HPDE6-E6E7 (cell line): Measurements from ENCODE around the gene FAAP100.
"Not testable (repeated sequence)": the region's sequence is repeated elsewhere in the genome, so short reads cannot be mapped to it uniquely, and the experiment has no call there.

Experiments used
- DNase-seq: peaks from one replicate; pipeline ENCODE4 v3.0.0; 2011; ENCODE audit warnings: missing footprints; ENCODE audit errors: extremely low spot score

The FAAP100 gene, protein sequence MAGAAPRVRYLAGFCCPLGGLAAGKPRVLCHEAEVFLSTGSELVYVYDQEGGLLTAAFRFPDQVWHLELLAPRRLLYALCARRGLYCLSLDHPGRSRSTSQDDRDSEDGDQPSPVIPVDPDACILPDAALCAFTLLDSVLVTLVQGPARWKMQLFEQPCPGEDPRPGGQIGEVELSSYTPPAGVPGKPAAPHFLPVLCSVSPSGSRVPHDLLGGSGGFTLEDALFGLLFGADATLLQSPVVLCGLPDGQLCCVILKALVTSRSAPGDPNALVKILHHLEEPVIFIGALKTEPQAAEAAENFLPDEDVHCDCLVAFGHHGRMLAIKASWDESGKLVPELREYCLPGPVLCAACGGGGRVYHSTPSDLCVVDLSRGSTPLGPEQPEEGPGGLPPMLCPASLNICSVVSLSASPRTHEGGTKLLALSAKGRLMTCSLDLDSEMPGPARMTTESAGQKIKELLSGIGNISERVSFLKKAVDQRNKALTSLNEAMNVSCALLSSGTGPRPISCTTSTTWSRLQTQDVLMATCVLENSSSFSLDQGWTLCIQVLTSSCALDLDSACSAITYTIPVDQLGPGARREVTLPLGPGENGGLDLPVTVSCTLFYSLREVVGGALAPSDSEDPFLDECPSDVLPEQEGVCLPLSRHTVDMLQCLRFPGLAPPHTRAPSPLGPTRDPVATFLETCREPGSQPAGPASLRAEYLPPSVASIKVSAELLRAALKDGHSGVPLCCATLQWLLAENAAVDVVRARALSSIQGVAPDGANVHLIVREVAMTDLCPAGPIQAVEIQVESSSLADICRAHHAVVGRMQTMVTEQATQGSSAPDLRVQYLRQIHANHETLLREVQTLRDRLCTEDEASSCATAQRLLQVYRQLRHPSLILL

DNA sequence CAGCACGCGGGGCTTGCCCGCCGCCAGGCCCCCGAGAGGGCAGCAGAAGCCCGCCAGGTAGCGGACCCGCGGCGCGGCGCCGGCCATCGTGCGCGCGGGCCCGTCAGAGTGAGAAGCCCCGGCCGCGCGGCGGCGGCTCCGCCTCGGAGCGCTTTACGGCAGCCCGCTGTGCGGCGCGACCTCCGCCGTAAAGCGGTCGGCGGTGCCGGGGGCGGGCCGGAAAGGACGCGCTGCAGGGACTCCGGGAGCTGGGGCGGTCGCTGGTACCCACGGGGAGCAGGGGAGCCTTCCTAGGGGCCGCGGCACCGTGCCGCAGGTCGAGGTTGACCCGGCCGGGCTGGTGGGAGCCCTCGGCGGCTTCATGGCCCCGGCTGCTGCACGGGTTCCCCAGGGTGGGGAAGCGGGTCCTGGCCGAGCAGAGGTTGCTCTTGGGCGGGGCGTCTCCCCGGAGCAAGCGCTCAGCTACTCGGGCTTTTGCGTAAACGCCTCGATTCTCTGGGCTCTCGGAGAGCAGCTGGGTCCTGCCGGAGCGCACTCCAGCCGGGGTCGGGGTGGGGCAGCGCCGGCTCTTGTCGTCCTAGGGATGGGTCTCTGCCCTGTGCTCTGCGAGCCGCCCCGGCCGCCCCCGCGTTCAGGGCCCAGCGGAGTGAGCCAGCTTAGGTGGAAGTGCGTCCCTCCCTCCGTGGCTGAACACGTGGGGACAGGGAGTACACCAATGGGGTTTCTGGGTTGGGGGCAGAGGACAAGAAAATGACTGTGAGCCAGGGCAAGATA is at the start of gene FAAP100:
Gene FAAP100 (minus strand): TSS at position 110 of the 774 bp plus-strand sequence. CDS start 23 bp downstream, at position 87.
- DNase-seq: peak; percentile 78

DNA sequence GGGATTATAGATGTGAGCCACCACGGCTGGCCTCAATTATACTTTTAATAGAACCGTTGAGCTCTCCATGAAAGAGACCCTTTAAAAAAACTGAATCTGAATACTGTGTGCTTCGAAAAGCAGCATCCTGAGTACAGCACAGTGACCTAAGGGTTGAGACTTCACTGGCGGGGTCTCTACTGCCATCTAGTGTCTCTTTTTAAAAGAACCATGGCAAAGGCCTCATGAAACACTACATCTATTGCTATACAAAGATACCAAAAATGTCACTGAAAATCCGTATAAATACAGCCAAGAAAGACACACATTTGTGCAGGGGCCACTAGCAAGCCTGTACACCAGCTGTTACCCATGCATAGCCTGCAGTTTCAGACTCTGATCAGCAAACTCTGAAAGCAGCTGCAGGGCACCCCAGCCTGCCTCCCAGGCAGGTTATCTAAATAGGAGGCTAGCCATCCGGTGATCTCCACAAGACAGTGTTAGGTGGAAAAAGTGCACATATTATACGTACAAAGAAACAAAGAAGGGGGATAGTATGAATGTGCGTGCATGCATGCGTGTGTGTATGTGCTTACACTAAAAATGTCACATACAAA is 49.5 kb upstream of the FAAP100 start:
- peak; percentile 70 for DNase-seq

DNA sequence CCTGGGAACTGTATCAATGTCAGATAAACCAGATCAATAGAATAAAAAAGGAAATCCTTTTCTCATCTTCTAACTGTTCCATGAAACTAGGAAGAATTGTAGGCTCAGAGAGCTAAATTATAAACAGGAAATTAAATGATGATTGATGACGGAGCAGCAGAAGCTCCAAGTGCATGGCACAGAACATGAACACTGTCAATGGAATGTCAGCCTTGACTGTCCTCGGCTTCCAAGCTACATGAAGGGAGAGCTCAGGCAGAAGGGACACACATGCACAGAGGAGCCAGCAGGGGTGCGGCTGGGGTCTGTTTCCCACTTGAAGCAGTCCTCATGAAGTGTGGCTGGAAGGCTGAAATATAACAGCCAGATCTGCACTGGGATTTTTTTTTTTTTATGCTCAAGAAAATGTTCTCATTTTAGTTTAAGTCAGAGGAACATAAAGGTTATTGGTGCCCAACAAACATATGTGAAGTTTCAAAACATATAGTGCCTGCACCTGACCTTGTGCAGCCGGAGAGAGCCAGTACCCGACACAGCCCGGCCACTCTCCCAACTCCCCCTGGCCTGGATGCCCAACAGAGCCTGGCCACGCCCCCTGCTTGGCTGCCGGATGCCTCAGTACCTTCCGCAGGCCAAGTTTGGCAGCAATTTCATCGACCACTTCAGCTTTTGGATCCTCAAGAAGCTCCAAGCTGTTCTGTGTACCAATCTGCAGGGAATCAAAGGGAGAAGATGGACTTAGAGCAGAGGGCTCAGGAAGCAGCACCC is 47.8 kb upstream of the FAAP100 start:
- DNase-seq: no peak

DNA sequence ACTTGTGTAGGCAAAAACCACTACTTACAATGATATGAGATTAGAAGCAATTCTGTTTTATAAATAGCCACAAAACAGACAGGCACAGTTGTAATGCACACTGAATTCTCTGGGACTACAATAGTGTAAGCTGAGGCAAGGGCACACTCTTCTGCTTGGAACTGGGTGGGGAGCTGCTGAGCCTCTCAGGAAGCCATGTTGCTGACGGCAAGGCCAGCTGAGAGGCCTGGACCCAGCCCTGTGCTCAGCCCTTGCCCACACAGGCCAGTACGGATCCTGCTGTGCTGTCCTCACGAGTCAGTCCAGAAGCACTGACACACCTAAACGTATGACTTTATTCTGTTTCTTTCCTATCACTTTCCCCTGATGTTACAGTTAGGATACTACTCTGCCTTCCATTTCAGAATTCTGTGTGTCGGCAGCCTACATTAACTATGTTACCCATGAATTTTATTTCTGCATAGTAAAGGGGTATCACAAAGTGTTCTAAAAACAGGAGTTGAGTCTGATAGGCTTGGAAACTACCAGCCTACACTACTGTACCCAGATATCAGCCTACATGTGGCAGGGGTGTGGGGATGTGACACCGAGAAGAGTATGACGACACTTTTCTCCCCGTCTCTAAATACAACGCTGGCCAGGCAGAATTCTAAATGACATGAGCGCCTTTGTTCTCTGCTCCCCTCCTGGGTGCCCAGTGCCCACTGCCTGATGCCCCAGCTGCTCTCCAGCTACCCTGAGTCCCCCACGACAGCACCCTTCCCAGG is 41.1 kb upstream of the FAAP100 start:
- DNase-seq: no peak

DNA sequence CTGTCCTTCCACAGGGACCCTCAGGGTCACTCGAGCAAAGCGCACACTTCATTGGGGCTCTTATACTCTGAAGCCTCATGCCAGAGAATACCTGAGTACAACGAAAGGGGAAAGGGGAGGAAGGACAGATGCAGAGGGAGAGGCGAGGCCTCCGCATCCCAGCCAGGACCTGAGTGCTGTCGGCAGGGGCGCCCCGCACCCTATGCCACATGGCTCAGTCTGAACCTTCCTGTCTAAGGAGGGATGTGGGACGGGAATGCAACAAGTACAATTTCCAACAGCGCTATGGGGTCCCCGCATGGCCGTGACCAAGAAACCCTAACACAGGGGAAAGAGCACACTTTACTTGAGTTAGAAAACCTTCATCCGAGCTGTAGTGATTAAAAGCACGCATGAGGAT is 39.8 kb upstream of the FAAP100 start:
- no peak for DNase-seq

DNA sequence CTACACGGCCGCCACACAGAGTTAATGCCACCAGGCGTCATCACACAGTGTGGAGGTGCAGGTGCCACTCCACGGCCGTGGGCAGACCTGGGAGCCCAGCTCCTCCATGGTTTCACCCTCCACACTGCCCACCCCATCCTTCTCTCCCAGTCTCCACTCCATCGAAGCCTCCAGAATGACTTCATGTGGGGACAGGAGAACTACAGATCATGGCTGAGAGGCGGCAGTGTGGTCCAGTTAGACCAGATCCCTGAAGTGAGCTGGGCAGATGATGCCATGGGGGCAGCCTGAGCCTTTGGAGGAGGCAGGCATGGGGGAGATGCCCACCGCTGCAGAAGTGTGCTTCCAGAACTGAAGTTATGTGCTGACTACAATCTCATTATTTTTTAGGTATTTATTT is 38.0 kb upstream of the FAAP100 start:
- no peak for DNase-seq

DNA sequence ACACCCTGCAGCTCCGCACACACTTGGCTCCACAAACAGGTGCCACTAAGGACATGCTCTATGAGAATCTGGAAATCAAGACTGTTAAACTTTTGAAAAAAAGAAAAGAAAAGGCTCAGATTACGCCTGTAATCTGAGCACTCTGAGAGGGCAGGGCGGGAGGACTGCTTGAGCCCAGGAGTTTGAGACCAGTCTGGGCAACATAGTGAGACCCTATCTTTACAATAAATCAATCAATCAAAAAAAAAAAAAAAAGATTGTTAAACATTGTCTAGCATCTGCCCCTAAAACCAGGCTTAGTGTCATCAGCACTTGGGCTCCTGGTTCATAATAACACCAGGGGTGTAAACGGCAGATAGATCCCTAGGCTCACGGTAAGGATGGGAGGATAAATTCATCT is 37.5 kb upstream of the FAAP100 start:
- no peak for DNase-seq

DNA sequence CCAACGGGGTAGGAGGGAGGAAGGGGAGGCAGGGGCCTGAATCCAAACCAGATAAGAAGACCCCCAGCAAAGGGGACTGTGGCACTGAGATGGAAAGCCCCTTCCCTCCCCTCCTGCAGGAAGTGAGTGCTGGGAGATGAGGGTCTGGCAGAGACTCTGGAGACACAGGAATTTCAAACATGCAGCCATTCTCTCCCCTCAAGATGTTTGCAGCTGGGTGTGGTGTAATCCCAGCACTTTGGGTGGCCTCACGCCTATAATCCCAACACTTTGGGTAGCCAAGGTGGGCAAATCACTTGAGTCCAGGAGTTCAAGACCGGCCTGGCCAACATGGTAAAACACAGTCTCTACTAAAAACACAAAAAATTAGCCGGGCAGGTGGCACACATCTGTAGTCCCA is 33.9 kb upstream of the FAAP100 start:
- no peak for DNase-seq

DNA sequence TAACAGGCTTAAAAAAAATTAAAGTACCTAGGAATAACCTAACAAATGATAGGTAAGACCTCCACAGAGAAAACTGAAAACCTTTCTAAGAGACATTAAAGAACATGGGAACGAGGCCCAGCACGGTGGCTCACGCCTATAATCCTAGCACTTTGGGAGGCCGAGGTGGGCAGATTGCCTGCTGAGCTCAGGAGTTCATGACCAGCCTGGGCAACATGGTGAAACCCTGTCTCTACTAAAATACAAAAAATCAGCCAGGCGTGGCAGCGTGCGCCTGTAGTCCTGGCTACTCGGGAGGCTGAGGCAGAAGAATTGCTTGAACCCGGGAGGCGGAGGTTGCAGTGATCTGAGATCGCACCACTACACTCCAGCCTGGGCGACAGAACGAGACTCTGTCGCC is 32.6 kb upstream of the FAAP100 start:
- DNase-seq: not testable (repeated sequence)

DNA sequence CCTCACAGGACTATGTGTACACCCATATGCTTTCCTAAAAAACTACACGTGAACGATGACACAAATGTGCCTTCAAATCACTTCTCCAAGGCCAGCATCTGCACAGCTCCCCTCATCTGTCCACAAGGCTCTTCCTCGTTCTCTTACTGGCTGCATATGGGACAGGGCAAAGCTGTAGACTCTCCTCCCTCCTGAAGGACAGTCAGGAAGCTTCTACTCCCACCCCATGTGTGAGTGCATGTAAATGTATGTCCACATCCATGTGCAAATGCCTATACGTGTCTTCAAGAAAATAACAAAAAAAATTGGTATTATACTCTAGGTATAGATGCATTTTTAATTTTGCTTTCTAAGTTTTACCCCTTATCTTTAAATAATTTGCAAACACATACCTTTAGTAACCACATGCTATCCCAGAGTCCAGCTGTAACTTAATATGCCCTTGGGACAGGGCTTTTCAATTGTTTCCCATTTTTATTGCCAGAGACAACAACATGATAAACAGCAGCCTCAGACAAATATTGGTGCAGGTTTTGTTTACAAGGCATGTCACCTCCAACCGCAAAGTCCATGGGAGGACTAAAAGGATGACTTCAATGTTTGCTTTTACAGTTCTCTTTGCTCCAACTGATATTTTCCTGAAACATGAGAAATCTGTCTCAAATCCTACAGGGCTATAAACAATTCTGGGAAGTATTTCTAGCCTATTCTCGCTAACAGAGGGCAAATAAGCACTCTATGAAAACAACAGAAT is 31.6 kb upstream of the FAAP100 start:
- DNase-seq: no peak

DNA sequence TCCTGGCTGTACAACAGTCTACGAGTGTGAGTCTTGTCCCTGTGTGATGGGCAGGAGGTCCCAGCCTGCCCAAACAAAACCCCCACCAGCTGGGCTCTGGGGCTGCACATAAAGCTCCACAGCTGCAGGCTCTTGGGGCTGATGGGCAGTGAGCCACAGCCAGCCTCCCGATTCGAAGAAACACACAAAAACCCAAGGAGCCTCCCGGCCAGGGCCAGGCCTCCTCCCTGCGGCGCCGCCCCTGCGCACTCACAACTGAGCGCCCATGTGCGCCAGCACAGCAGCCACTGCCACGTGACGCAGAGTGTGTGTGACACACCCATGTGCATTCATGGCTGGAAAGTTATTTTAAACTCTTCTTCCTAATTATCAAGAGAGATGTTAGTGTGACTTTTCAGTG is 30.6 kb upstream of the FAAP100 start:
- DNase-seq: no peak

DNA sequence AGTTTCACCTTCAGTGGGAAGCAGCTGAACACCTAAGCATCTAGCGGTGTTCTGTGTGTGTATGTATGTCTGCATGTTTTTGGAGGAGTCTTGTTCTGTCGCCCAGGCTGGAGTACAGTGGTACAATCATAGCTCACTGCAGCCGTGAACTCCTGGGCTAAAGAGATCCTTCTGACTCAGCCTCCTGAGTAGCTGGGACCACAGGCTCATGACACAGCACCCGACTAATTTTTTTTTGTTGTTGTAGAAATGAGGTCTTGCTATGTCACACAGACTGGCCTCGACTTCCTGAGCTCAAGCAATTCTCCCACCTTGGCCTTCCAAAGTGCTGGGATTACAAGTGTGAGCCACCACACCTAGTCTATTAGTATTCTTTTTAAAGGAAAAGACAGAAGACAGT is 30.2 kb upstream of the FAAP100 start:
- DNase-seq: no peak

DNA sequence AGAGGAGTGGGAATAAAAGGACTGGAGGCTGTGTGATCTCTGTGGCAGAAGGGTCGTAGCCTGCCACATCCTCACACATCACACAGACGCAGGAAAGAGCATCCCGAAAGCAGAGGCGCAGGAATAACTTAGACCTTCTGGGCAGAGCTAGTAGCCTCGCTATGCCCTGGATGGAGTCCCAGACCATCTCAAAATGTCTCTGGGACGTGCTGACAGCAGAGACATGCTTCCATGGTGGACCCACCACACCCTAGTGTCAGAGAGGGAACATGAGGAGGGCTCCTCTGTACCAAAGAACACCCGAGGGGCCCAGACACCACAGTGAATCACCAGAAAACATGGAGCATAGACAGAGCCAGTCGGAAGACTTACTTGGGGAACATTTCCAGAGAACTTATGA is 29.6 kb upstream of the FAAP100 start:
- DNase-seq: no peak

DNA sequence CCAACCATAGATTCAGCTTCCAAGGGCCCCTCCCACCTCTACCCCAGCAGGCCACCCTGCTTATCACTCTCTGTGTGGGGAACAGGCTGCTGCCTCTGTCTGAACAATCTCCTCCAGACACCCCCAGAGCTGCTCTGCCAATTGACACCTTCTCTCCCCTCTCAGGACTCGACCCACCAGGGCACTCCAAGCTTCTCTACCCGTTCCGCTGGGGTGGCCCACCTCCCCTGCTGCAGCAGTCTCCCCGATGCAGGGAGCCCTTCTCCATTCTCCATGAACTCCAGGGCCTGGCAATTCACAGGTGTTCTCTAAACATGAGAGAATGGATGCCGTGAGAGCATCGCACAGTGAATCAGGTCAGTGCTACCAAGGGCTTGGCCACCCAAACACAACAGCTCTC is 28.3 kb upstream of the FAAP100 start:
- no peak for DNase-seq

DNA sequence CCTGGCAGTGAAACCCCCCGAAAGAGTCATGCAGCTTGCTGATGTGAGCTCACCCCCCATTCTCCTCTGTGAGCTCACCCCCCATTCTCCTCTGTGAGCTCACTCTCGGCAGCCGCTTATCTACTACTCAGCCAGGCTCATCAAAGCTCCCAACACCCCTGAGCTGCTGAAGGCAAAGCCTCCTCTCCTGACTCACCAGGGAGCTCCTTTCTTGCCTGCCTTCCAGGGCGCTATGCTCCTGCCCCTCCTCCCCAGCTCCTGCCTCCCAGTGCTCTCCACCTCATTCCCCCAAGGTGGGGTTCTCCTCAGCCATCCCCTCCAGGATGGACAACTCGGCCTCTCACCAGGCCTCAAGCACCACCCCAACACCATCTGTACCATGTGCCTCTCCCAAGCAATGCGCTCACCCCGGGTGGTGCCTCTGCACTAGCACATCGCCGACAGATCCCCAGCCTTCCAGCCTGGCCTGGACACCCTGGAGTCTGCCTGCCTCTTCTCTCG is 27.7 kb upstream of the FAAP100 start:
- peak; percentile 47 for DNase-seq

DNA sequence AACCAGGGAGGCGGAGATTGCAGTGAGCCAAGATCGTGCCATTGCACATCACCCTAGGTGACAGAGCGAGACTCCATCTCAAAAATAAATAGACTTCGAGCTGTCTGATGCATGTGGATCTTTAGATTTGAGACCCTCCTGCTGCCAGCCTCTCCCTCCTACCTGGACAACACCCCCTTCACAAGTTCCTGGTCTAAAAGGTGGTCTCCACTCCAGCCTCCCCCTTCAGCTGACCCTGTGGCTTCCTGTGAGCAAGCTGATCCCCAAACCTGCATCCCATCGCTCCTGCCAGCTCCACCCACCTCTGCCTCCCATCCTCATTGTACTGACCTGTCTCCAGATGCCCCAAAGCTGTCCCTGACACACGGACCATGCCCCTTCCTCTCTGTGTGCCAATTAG is 27.1 kb upstream of the FAAP100 start:
- no peak for DNase-seq

DNA sequence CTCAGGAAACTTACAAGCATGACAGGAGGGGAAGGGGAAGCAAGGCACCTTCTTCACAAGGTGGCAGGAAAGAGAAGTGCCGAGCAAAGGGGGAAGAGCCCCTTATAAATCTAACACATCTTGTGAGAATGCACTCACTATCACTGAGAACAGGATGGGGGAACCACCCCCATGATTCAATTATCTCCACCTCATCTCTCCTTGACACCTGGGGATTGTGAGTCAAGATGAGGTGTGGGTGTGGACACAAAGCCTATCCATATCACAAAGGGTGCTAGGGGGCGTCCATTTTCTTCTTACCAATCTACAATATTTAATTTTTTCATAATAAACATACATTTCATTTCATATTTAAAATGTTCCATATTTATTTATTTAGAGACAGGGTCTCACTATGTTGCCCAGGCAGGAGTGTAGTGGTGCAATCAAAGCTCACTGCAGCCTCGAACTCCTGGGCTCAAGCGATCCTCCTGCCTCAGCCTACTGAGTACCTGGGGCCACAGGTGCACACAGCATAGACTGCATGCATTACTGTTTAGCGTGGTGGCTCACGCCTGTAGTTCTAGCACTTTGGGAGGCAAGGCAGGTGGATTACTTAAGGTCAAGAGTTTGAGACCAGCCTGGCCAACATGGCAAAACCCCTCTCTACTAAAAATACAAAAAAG is 26.5 kb upstream of the FAAP100 start:
- no peak for DNase-seq

DNA sequence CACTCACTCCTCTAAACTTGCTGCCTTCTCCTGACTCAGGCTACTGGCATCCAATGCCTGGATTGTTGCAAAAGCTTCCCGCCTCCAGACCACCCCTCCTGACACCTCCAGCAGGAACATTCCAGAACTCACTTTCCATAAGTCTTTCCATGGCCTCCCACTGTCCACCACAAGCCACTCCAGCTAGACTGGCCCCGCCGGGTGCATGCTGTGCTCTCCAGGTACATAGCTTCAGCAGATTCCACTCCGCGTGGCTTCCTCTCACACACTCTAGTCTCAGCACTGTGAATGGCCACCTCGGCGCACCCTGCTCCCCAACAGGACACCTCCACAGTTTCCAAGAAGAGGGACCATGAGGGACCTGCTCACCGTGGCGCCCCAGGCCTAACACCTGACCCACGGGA is 25.9 kb upstream of the FAAP100 start:
- no peak for DNase-seq
